ENCODE data around the gene F2RL2. TPM values are rescaled to one million over a fixed set of nuclear protein-coding genes. Genes with fewer than 3 reads are reported as not detected.

F2RL2 gene
- polyA plus RNA-seq, 1 experiment = 83.1 TPM

- DNase-seq (ENCODE audit: low read depth, low spot score) = no peak
- POLR2A ChIA-PET = no interaction called here
- Histone ChIP-seq H3K9me3 (ENCODE audit: control insufficient read depth, insufficient read depth, low read length) (no peaks in the 10 kb centered on the region), H3K4me3 (ENCODE audit: low read depth, low read length) (no peak overlapping the region), H3K27me3 (ENCODE audit: control insufficient read depth, insufficient read depth, low read length) (no peaks in the 10 kb centered on the region), H3K27ac (ENCODE audit: low read depth, low read length) (no peak overlapping the region)
- no peak for TF ChIP-seq CTCF (IDR thresholded peaks at IDR 0.05; ENCODE audit: low read depth, low read length)
- CTCF ChIA-PET = no interaction called here
These were observed 40.9 kb upstream of the F2RL2 start for GRCh38 chr5:76664079-76664478.

- DNase-seq (ENCODE audit: low read depth, low spot score) = no peak
- H3K27ac ChIP-seq (ENCODE audit: low read depth, low read length) = no peak overlapping the region
- no peak overlapping the region for H3K4me3 ChIP-seq (ENCODE audit: low read depth, low read length)
- POLR2A ChIA-PET = interaction anchor here (0.6 kb wide), 1 partner anchor 97 kb away, joined by 3 read pairs; no protein-coding TSS in a partner anchor
- CTCF ChIA-PET = no interaction called here
- TF ChIP-seq CTCF (IDR thresholded peaks at IDR 0.05; ENCODE audit: low read depth, low read length) = no peak
- no peaks in the 10 kb centered on the region for H3K27me3 ChIP-seq (ENCODE audit: control insufficient read depth, insufficient read depth, low read length)
- H3K9me3 ChIP-seq (ENCODE audit: control insufficient read depth, insufficient read depth, low read length) = no peaks in the 10 kb centered on the region
These were observed 40.4 kb upstream of the F2RL2 start for GRCh38 chr5:76663573-76663972.

- POLR2A ChIA-PET = no interaction called here
- CTCF ChIA-PET = interaction anchor here (0.8 kb wide), 1 partner anchor 20 kb away, joined by 3 read pairs; no protein-coding TSS in a partner anchor
- Histone ChIP-seq H3K9me3 (ENCODE audit: control insufficient read depth, insufficient read depth, low read length) (no peaks in the 10 kb centered on the region), H3K27me3 (ENCODE audit: control insufficient read depth, insufficient read depth, low read length) (no peaks in the 10 kb centered on the region), H3K4me3 (ENCODE audit: low read depth, low read length) (no peak overlapping the region), H3K27ac (ENCODE audit: low read depth, low read length) (no peak overlapping the region)
- DNase-seq (ENCODE audit: low read depth, low spot score) = no peak
- TF ChIP-seq CTCF (IDR thresholded peaks at IDR 0.05; ENCODE audit: low read depth, low read length) = no peak
These were observed 39.3 kb upstream of the F2RL2 start for GRCh38 chr5:76662521-76662920.

- no peak for DNase-seq (ENCODE audit: low read depth, low spot score)
- CTCF ChIA-PET = interaction anchor here (1.0 to 1.9 kb wide), 3 partner anchors 27 to 114 kb away, joined by 3 to 7 read pairs (median 4); no protein-coding TSS in a partner anchor
These were observed 37.2 kb upstream of the F2RL2 start for GRCh38 chr5:76660360-76660759.

More at GRCh38 chr5:76660360-76660759, 37.2 kb upstream of the F2RL2 start:
- no peaks in the 10 kb centered on the region for H3K27me3 ChIP-seq (ENCODE audit: control insufficient read depth, insufficient read depth, low read length)
- no peaks in the 10 kb centered on the region for H3K9me3 ChIP-seq (ENCODE audit: control insufficient read depth, insufficient read depth, low read length)
- no peak for TF ChIP-seq CTCF (IDR thresholded peaks at IDR 0.05; ENCODE audit: low read depth, low read length)
- no peak overlapping the region for H3K4me3 ChIP-seq (ENCODE audit: low read depth, low read length)
- no peak overlapping the region for H3K27ac ChIP-seq (ENCODE audit: low read depth, low read length)
- POLR2A ChIA-PET = no interaction called here

Data from AG04450 (cell line).